Kidney (tissue), 14 donors: ENCODE data around the gene HNF4A. TPM values are rescaled to one million over a fixed set of nuclear protein-coding genes. Genes with fewer than 3 reads are reported as not detected.

Experiments
- DNase-seq, 5 donors: peaks; one replicate each; pipeline ENCODE4 v3.0.0-alpha.2; 2013 to 2020
- FAIRE-seq: peaks from 2 replicates; lab custom pipeline; 2012; peaks lifted over from hg19 to GRCh38; lab: Jason Lieb, UNC
- H3K27ac ChIP-seq, 2 donors: one replicate each; pipeline ENCODE4 v1.7.0; 2013; ENCODE audit warnings: low read depth in 2 of 2, low read length in 2 of 2, inconsistent platforms in 1 of 2
- H3K27me3 ChIP-seq: one replicate; pipeline ENCODE4 v1.7.1; 2013; ENCODE audit warnings: low read length, inconsistent platforms; ENCODE audit not compliant: control insufficient read depth, insufficient read depth
- H3K36me3 ChIP-seq, 3 donors: one replicate each; pipeline versions ENCODE4 v1.7.0 to v1.7.1; 2013; ENCODE audit warnings: low read length in 3 of 3, control low read depth in 1 of 3, inconsistent platforms in 1 of 3; ENCODE audit not compliant: insufficient read depth in 3 of 3, control insufficient read depth in 2 of 3
- H3K4me1 ChIP-seq, 3 donors: one replicate each; pipeline versions ENCODE4 v1.7.0 to v1.7.1; 2013; ENCODE audit warnings: low read length in 3 of 3, inconsistent platforms in 1 of 3, low read depth in 1 of 3; ENCODE audit not compliant: control insufficient read depth in 2 of 3, insufficient read depth in 2 of 3
- H3K4me3 ChIP-seq, 3 donors: one replicate each; pipeline versions ENCODE4 v1.7.0 to v1.8.1; 2013; ENCODE audit warnings: low read length in 3 of 3, control low read depth in 1 of 3, inconsistent platforms in 1 of 3
- H3K9ac ChIP-seq, 3 donors: one replicate each; pipeline versions ENCODE4 v1.7.0 to v1.7.1; 2013; ENCODE audit warnings: low read length in 3 of 3, control low read depth in 1 of 3, inconsistent platforms in 1 of 3
- H3K9me3 ChIP-seq, 3 donors: one replicate each; pipeline versions ENCODE4 v1.7.0 to v1.7.1; 2013; ENCODE audit warnings: low read length in 3 of 3, control low read depth in 1 of 3, inconsistent platforms in 1 of 3; ENCODE audit not compliant: control insufficient read depth in 2 of 3, insufficient read depth in 1 of 3
- CTCF ChIP-seq: IDR thresholded peaks from 3 replicates; pipeline ENCODE4 v1.5.1; 2012; ENCODE audit warnings: mild to moderate bottlenecking, moderate library complexity, borderline replicate concordance; ENCODE audit not compliant: insufficient read depth; ENCODE audit errors: extremely low read depth
- intact Hi-C: fragments of 100-400 bp; cut with DNase I; formaldehyde crosslinking; loops from one replicate; pipeline ENCODE4 v1.11.1; 2022
- polyA plus RNA-seq: library from polyadenylated mRNA; stranded (reverse); fragments of 350-450 nt; fragmentation: Illumina TruSeq; extraction: RNeasy Lipid Tissue Mini Kit (QIAGEN cat#74804); gene quantifications from one replicate; pipeline ENCODE4 v1.2.3, GENCODE V29; 2014; ENCODE audit warnings: low read depth, low replicate concordance; ENCODE audit not compliant: insufficient read depth
- total RNA-seq: library from RNA; stranded (reverse); fragmentation: NEBNext Ultra II Directional; extraction: Animal tissue kit (Norgen Biotek cat#: 25700); gene quantifications from one replicate; pipeline ENCODE4 v1.2.1, GENCODE V29; 2021
- donor health status: control.
- donor health status: control.
- donor health status: control.
- donor health status: control.
- donor health status: control.
- donor health status: DM: yes; HTN: yes; CAD: no.
- donor health status: Normal renal cell carcinoma (clear cell type).

Gene HNF4A
- total and polyA plus RNA-seq, 2 donors from 2014 or later: 26.0 to 42.1 TPM

- no peak for TF ChIP-seq CTCF
- H3K4me3 ChIP-seq: no peak overlapping the region
- no peaks in the 10 kb centered on the region for H3K9me3 ChIP-seq
- H3K36me3 ChIP-seq: no peaks in the 10 kb centered on the region
- peak in 1 of 5 donors; percentile 12 for DNase-seq
- FAIRE-seq: no peak
- no peak overlapping the region for H3K27ac ChIP-seq
- H3K9ac ChIP-seq: no peak overlapping the region
- no peaks in the 10 kb centered on the region for H3K27me3 ChIP-seq
- H3K4me1 ChIP-seq: peaks cover 0 to 2% (median 0%) of the 10 kb centered on the region in 3 donors
- intact Hi-C loops: no loop called here
Measured at GRCh38 chr20:44450903-44451450, 95.5 kb downstream of the HNF4A start.

- H3K36me3 ChIP-seq: no peaks in the 10 kb centered on the region
- H3K4me1 ChIP-seq: peaks cover 0 to 2% (median 0%) of the 10 kb centered on the region in 3 donors
- DNase-seq: peak in 1 of 5 donors; percentile 9
- no peak for TF ChIP-seq CTCF
- H3K4me3 ChIP-seq: no peak overlapping the region
- no peak for FAIRE-seq
- no peaks in the 10 kb centered on the region for H3K27me3 ChIP-seq
- no peak overlapping the region for H3K27ac ChIP-seq
- no peak overlapping the region for H3K9ac ChIP-seq
- no peaks in the 10 kb centered on the region for H3K9me3 ChIP-seq
- intact Hi-C loops: no loop called here
Measured at GRCh38 chr20:44454306-44454963, 98.9 kb downstream of the HNF4A start.

GRCh38 chr20:44455126-44455525, 99.6 kb downstream of the HNF4A start:
- FAIRE-seq (no peak), DNase-seq (no peak)
- intact Hi-C loops: no loop called here
- H3K9ac ChIP-seq: no peak overlapping the region
- H3K27ac ChIP-seq: no peak overlapping the region
- H3K27me3 ChIP-seq: no peaks in the 10 kb centered on the region
- no peaks in the 10 kb centered on the region for H3K36me3 ChIP-seq
- peaks cover 0 to 2% (median 0%) of the 10 kb centered on the region in 3 donors for H3K4me1 ChIP-seq
- H3K9me3 ChIP-seq: no peaks in the 10 kb centered on the region
- no peak for TF ChIP-seq CTCF
- H3K4me3 ChIP-seq: no peak overlapping the region
